ENCODE results near the gene CCM2. TPM values are rescaled to one million over a fixed set of nuclear protein-coding genes. Genes with fewer than 3 reads are reported as not detected.

The CCM2 gene
- polyA plus RNA-seq, 2 of the 4 experiments (the other 2 are of a cell fraction) = 18.9 to 34.6 TPM

- no peak for FAIRE-seq
- Histone ChIP-seq H3K27ac (no peak overlapping the region), H3K9me3 (no peaks in the 10 kb centered on the region), H3K4me2 (no peak overlapping the region), H3K4me3 (no peak overlapping the region), H3K4me1 (no peaks in the 10 kb centered on the region)
- POLR2A ChIA-PET = interaction anchor here (1.5 kb wide), 1 partner anchor 10 kb away, joined by 3 read pairs; no protein-coding TSS in a partner anchor
- CTCF ChIA-PET = interaction anchor here (0.8 to 3.4 kb wide), 14 partner anchors 10 to 379 kb away, joined by 3 to 21 read pairs (median 3); partner anchors contain the start of gene H2AZ2
- no peak for TF ChIP-seq KDM1A (IDR thresholded peaks at IDR 0.05; ENCODE audit: low read depth)
- no peak for TF ChIP-seq BHLHE40 (IDR thresholded peaks at IDR 0.05; ENCODE audit: low read depth, low read length)
- no peak for TF ChIP-seq RARB (CRISPR knock-in tag; IDR thresholded peaks at IDR 0.05)
- TF ChIP-seq MAFK (IDR thresholded peaks at IDR 0.05; ENCODE audit: partially characterized antibody) = no peak
- no peak for TF ChIP-seq NFE2L2 (conservative IDR thresholded peaks at IDR 0.05; ENCODE audit: low read length)
- TF ChIP-seq CBX8 (IDR thresholded peaks at IDR 0.05) = no peak
- no peak for TF ChIP-seq EHF (CRISPR knock-in tag; IDR thresholded peaks at IDR 0.05)
- no peak for TF ChIP-seq ATOH8 (CRISPR knock-in tag; IDR thresholded peaks at IDR 0.05; ENCODE audit: low read depth)
- ATAC-seq = no peak
- 84% methylated on average over 18 of the region's 24 CpGs for WGBS (ENCODE audit: missing lambda C conversion rate)
- no peak for DNase-seq (ENCODE audit: low read depth in 1 of 2, low spot score in 1 of 2)
Observed at GRCh38 chr7:44963364-44964290, 36.4 kb upstream of the CCM2 start.

- CTCF ChIA-PET = interaction anchor here (0.9 to 3.4 kb wide), 15 partner anchors 9 to 380 kb away, joined by 3 to 21 read pairs (median 3); partner anchors contain the start of gene H2AZ2
- ATAC-seq (peak in 1 of 2 experiments; percentile 73; a peak in 3 of 6 replicates), FAIRE-seq (peak; percentile 7), DNase-seq (ENCODE audit: low read depth in 1 of 2, low spot score in 1 of 2) (peak; percentile 36 to 42)
- no peak overlapping the region for H3K4me2 ChIP-seq
- WGBS (ENCODE audit: missing lambda C conversion rate) = 47% methylated on average over 5 of the region's 7 CpGs
- TF ChIP-seq HOXB5 (CRISPR knock-in tag; IDR thresholded peaks at IDR 0.05) (no peak), TP53 (CRISPR knock-in tag; IDR thresholded peaks at IDR 0.05) (no peak), CTCF (IDR thresholded peaks at IDR 0.05) (peak; percentile 41), RAD21 (conservative IDR thresholded peaks at IDR 0.05 in 1 of 2, IDR thresholded peaks at IDR 0.05 in 1 of 2) (peak; percentile 53 to 62), MYC (IDR thresholded peaks at IDR 0.05; ENCODE audit: borderline replicate concordance, low read length) (no peak), EHF (CRISPR knock-in tag; IDR thresholded peaks at IDR 0.05) (no peak), FOSL2 (IDR thresholded peaks at IDR 0.05) (no peak), FOSL2 (CRISPR knock-in tag; IDR thresholded peaks at IDR 0.05) (no peak), CBX2 (IDR thresholded peaks at IDR 0.05; ENCODE audit: borderline replicate concordance, low read depth) (no peak), MAFK (IDR thresholded peaks at IDR 0.05; ENCODE audit: partially characterized antibody) (no peak), CBX8 (IDR thresholded peaks at IDR 0.05) (no peak), FOSB (CRISPR knock-in tag; IDR thresholded peaks at IDR 0.05) (no peak), HMGXB4 (CRISPR knock-in tag; IDR thresholded peaks at IDR 0.05; ENCODE audit: borderline replicate concordance) (no peak), CHD4 (IDR thresholded peaks at IDR 0.05; ENCODE audit: borderline replicate concordance) (no peak), EP300 (IDR thresholded peaks at IDR 0.05) (no peak), NFE2L2 (conservative IDR thresholded peaks at IDR 0.05; ENCODE audit: low read length) (no peak), EHMT2 (IDR thresholded peaks at IDR 0.05; ENCODE audit: low read depth) (no peak), TFCP2L1 (CRISPR knock-in tag; IDR thresholded peaks at IDR 0.05) (no peak), RNF2 (IDR thresholded peaks at IDR 0.05; ENCODE audit: borderline replicate concordance, low read depth) (no peak), ATOH8 (CRISPR knock-in tag; IDR thresholded peaks at IDR 0.05; ENCODE audit: low read depth) (no peak), SMC3 (IDR thresholded peaks at IDR 0.05) (peak; percentile 24; the same call in 1 of the 3 replicates), HDAC2 (IDR thresholded peaks at IDR 0.05) (no peak), SREBF2 (IDR thresholded peaks at IDR 0.05) (no peak), ZC3H11A (IDR thresholded peaks at IDR 0.05) (no peak)
- POLR2A ChIA-PET = interaction anchor here (0.6 to 1.5 kb wide), 2 partner anchors 9 to 147 kb away, joined by 3 read pairs; partner anchors contain the start of gene TBRG4
- no peak overlapping the region for H3K27ac ChIP-seq
- no peaks in the 10 kb centered on the region for H3K9me3 ChIP-seq
- no peaks in the 10 kb centered on the region for H3K4me1 ChIP-seq
- H3K4me3 ChIP-seq = no peak overlapping the region
Observed at GRCh38 chr7:44964384-44964830, 35.6 kb upstream of the CCM2 start.

Data from A549 (cell line).